ENCODE results near the gene ANKS6. TPM values are rescaled to one million over a fixed set of nuclear protein-coding genes. Genes with fewer than 3 reads are reported as not detected.

ANKS6 gene
- total RNA-seq, 3 donors from 2014 or later: 5.6 to 23.3 (median 17.3) TPM

- DNase-seq (ENCODE audit: low spot score in 2 of 2): no peak
- no peak overlapping the region for H3K4me3 ChIP-seq
- intact Hi-C loops (cut with DNase I; ENCODE audit: low total_unique reads): no loop called here
- H3K36me3 ChIP-seq: no peaks in the 10 kb centered on the region
- no peaks in the 10 kb centered on the region for H3K27me3 ChIP-seq
- H3K27ac ChIP-seq: no peak overlapping the region
- no peaks in the 10 kb centered on the region for H3K9me3 ChIP-seq
- H3K4me1 ChIP-seq: no peaks in the 10 kb centered on the region
- TF ChIP-seq POLR2AphosphoS5 (IDR thresholded peaks at IDR 0.05): no peak
- TF ChIP-seq CTCF (IDR thresholded peaks at IDR 0.05): no peak
- no peak for TF ChIP-seq POLR2A (IDR thresholded peaks at IDR 0.05)
These were observed 53.0 kb downstream of the ANKS6 start for GRCh38 chr9:98743329-98743728.

GRCh38 chr9:98742325-98743280 is 53.8 kb downstream of the ANKS6 start:
- Histone ChIP-seq H3K4me3 (no peak overlapping the region), H3K4me1 (no peaks in the 10 kb centered on the region), H3K36me3 (no peaks in the 10 kb centered on the region), H3K9me3 (peaks cover 0 to 4% of the 10 kb centered on the region in 2 donors), H3K27ac (no peak overlapping the region), H3K27me3 (no peaks in the 10 kb centered on the region)
- DNase-seq (ENCODE audit: low spot score in 2 of 2): no peak
- intact Hi-C loops (cut with DNase I; ENCODE audit: low total_unique reads): no loop called here
- TF ChIP-seq POLR2AphosphoS5 (IDR thresholded peaks at IDR 0.05) (no peak), POLR2A (IDR thresholded peaks at IDR 0.05) (no peak), CTCF (IDR thresholded peaks at IDR 0.05) (no peak)

- TF ChIP-seq POLR2A (IDR thresholded peaks at IDR 0.05): no peak
- no peak for TF ChIP-seq POLR2AphosphoS5 (IDR thresholded peaks at IDR 0.05)
- TF ChIP-seq CTCF (IDR thresholded peaks at IDR 0.05): no peak
- Histone ChIP-seq H3K9me3 (peaks cover 0 to 4% of the 10 kb centered on the region in 2 donors), H3K27me3 (no peaks in the 10 kb centered on the region), H3K4me1 (no peaks in the 10 kb centered on the region), H3K4me3 (no peak overlapping the region), H3K27ac (no peak overlapping the region), H3K36me3 (no peaks in the 10 kb centered on the region)
- intact Hi-C loops (cut with DNase I; ENCODE audit: low total_unique reads): no loop called here
- DNase-seq (ENCODE audit: low spot score in 2 of 2): no peak
These were observed 56.0 kb downstream of the ANKS6 start for GRCh38 chr9:98740226-98740881.

GRCh38 chr9:98738741-98739140 is 57.6 kb downstream of the ANKS6 start:
- Histone ChIP-seq H3K9me3 (peaks cover 0 to 4% of the 10 kb centered on the region in 2 donors), H3K27ac (no peak overlapping the region), H3K36me3 (no peaks in the 10 kb centered on the region), H3K4me3 (no peak overlapping the region), H3K27me3 (no peaks in the 10 kb centered on the region), H3K4me1 (no peaks in the 10 kb centered on the region)
- intact Hi-C loops (cut with DNase I; ENCODE audit: low total_unique reads): no loop called here
- no peak for TF ChIP-seq POLR2A (IDR thresholded peaks at IDR 0.05)
- TF ChIP-seq CTCF (IDR thresholded peaks at IDR 0.05): no peak
- TF ChIP-seq POLR2AphosphoS5 (IDR thresholded peaks at IDR 0.05): no peak
- DNase-seq (ENCODE audit: low spot score in 2 of 2): no peak

GRCh38 chr9:98736226-98736625 is 60.1 kb downstream of the ANKS6 start:
- Histone ChIP-seq H3K4me1 (no peaks in the 10 kb centered on the region), H3K9me3 (peaks cover 0 to 4% of the 10 kb centered on the region in 2 donors), H3K36me3 (no peaks in the 10 kb centered on the region), H3K27me3 (no peaks in the 10 kb centered on the region), H3K4me3 (no peak overlapping the region), H3K27ac (no peak overlapping the region)
- intact Hi-C loops (cut with DNase I; ENCODE audit: low total_unique reads): no loop called here
- no peak for DNase-seq (ENCODE audit: low spot score in 2 of 2)
- TF ChIP-seq POLR2AphosphoS5 (IDR thresholded peaks at IDR 0.05) (no peak), CTCF (IDR thresholded peaks at IDR 0.05) (no peak), POLR2A (IDR thresholded peaks at IDR 0.05) (no peak)

All from breast epithelium (tissue), 4 donors.